HG03060 (cell line): ENCODE measurements around the gene KCNQ1.

Experiments used
- ATAC-seq: cut with Tn5 transposase; IDR thresholded peaks from one replicate; pipeline ENCODE4 v1.9.1; 2021; ENCODE audit warnings: low read depth, moderate number of reproducible peaks; ENCODE audit not compliant: unreplicated experiment

Gene KCNQ1

DNA sequence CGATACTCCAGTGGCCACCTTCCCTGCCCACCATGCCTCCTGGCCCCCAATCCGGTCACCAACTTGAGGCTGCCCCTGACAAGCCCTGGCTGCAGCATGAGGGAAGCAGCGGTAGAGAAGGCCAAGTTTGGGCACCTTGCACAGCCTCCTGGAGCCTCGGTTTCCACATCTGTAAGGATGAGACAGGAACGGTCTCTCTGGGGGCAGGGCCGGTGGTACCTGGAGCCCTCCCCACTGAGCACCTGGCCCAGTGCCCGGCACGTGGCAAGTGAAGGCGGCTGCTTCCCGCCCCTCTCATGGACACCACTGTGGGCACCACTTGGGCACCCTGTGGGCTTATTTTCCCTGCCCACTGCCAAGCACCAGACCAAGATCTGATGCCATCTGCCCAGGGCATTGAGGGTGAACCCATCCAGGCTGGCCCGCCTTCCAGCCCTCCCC, 363.0 kb downstream of the KCNQ1 start:
- no peak for ATAC-seq

DNA sequence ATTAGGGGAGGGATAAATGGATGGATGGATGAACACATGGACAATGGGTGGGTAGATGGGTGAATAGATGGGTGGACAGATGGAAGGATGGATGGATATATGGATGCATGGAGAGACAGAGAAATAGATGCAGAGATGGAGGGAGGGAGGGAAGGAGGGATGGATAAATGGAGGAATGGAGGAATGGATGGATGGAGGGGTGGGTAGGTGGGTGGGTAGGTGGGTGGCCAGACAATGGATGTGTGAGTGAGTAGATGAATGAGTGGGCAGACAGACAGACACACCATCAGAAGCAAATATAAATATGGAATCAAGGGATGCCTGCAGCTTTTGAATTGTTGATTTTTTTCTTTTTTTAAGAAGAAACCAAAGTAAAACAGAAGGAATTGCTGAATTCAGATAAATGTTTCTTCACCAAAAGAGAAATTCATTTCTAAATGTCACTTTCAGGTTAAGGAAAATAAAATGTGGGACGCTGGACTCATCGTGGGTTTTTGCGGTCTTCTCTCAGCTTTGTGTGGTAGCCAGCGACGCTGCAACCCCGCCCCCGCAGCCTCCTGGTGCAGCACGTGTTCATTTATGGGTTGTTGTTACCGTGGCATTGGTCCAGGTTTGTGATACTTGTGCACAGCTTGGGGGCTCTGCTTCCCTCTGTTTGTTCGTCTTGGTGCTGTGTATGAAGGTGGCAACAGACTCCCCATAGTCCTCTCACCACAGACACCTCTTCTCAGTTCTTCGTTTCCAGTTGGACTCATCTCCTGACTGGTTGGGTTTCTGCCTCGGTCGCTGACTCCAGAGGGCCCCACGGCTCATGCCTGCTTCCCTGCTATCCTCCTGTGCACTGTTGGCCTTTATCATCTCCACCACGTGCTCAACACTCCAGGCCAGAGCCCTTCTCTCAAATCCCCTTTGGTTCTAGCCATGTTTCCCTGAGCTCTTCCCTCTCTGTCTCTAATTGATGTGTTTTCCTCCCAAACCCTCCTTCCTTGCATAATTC, 364.3 kb downstream of the KCNQ1 start:
- no peak for ATAC-seq

DNA sequence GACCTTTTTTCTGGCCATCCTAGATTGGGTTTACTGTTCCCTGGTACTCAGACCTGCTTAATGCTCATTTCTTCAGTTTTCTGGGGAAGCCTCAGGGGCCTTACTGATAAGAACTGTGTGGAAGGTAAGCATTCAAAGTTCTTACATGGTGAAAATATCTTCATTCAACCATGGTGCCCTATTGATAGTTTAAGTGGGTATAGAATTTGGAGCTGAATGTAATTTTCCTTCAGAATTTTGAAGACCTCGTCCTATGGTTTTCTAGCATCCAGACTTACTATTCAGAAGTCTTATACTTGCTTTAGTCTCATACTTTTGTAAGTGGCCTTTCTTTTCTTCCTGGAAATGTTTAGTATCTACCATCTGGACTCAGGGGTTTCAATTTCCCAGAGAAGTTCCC, 365.0 kb downstream of the KCNQ1 start:
- ATAC-seq, result no peak

DNA sequence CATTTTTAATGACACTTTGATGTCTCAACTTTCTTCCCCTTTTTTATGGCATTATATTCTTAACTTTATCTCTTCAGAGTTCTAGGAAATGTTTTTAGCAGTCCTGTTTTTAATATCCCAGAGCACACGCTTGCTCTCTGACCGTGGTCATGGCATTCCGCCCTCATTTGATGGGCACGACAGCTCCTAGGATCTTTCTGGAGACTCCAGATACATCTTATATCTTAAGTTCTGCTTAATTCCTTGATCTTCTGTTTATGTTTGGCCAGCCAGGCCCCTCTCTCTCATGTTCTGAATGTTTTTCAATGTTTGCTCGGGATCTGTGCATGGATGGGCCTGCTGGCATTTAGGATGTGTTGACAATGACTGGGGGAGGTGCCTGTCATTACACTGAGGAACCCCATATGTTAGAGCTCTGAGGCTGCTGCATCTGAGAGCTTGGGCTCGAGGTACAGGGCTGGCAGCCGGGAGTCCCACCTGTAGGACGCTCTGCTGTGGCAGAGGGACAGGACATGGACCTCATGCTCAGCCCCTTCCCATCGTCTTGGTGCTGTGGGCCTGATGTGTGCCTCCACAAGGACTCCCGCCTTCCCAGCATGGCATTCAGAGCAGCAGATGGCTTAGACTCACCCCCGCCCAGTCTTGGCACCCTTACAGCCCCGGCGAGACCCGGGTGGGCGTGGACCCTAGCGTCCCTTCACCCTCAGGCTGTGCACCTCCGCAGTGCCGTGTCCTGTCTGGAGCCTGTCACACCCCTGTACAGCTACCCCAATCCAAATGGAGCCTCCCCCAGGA, 365.8 kb downstream of the KCNQ1 start:
- ATAC-seq, result no peak

DNA sequence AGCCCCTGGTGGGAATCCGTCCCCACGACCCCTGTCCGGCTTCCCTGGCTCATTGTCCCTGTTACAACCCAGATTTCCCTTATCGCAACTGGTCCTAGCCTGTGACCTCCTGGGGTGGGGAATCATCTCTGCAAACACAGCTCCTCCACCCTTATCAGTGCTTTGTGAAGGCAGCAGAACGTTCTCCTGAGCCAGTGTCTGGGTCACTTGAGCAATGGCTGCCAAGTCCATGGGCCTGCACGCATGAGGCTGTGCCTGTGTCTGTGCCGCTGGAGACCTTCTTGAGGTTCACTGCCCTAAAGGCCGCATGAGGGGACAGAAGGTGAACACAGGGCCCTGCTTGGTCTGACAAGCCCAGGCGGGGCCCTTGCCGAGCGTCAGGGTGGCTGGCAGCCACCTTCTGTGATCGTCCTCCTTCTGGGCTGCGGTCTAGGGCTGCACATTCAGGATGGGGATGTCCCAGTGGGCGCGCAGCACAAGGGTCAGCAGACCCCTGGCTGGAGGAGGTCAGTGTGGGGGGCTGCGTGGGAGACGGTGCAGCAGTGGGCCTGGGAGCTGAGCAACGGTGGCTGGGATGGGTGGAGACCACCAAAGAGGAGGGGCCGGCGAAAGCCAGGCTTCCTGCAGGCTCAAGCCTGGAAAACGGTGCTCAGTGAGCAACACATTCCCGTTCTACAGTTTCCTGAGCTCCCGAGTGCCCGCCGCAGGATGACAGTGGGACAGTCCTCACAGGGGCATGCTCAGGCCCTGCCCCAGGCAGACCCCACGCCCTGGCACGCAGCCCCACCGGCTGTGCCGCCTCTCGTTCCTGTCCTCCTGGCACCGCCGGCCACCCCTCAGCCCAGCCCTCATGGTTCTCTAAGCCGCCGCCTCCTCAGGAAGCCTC, 366.6 kb downstream of the KCNQ1 start:
- no peak for ATAC-seq

DNA sequence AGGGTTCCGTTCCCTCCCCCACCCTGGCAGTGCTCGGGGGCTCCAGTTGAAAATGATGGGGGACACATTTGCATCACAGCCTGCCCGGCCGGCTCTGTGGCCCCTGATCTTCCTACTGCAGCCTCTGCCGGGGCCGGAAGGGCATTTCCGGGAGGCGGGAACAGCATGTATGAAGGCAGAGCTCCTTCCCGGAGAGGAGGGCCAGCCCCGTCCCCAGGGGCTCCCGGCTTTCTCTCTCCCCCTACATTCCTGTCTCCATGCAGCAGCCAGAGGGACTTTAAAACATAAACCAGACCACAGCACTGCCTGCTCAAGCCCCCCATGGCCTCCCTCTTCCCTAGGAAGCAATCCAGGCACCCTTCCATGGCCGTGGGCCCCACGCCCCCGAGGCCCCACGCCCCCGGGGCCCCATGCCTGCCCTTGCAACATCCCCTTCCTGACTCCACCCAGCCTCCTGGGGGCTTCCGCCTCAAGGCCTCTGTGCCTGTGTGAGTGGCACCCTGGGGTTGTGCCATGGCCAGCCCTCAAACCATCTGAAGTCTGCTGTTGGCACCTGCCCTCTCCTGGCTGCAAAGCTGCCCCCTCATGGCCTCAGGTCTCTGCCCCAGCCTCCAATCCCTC, 367.7 kb downstream of the KCNQ1 start:
- no peak for ATAC-seq

DNA sequence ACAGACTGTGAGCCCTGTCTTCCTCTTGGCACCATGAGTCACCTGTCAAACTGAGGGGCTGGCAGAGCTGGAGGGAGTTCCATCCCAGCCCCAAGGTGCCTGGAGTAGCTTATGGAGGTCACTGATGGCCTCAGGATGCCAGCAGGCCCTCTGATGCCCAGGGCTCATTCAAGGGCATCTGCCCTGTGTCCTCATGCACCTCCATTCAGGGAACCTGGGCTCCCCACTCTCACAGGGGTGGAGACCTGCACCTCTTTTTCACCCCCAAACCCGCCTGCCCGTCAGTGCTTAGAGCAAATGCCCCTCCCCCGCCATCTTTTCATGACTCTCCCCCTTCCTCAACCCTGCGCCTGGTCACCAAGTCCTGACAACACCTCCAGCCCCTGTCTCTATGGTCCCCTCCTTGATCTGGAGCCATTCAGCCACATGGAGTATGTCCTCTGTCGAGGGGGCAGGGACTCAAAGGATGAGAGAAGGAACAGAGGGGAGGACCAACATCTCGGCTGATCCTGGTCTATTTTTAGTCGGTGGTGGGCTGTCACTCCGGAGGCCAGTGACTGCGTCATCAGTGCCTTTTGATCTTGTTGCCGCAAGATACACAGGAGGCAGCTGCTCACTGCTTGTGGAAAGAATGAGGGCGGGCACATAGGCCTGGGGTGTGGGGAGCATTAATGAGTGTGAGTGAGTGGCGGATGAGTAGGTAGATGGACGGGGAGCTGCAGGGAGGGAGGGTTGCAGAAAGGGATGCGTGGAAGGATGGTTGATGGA, 368.5 kb downstream of the KCNQ1 start:
- ATAC-seq, result no peak

DNA sequence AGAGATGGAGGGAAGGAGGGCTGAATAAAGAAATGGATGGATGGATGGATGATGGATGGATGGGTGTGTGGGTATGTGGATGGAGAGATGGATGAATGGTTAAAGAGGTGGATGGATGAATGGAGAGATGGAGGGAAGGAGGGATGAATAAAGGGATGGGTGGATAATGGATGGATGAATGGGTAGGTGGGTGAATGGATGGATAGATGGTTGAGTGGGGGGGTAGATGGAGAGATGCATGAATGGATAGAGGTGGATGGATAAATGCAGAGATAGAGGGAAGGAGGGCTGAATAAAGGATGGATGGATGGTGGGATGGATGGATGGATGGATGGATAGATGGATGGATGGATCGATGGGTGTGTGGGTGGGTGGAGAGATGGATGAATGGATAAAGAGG, 369.2 kb downstream of the KCNQ1 start:
- no peak for ATAC-seq

DNA sequence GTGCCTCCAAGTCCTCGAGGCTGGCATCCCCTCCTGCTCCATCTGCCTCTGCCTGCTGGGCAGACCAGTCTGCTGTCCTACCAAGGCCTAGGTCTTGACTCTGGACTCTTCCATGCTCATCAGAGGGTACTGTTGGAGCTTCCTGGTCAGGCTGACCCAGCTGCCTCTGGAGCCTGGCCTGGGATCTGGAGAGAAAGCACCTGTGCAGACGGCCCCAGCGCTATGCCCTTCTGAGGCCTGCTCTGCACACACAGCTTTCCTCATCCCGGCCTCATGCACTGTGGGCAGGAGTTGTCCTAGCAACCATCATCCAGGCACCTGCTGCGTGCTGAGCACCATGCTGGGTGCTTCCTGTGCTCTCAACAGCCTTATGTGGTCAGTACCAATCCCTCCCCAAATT, 369.9 kb downstream of the KCNQ1 start:
- no peak for ATAC-seq

DNA sequence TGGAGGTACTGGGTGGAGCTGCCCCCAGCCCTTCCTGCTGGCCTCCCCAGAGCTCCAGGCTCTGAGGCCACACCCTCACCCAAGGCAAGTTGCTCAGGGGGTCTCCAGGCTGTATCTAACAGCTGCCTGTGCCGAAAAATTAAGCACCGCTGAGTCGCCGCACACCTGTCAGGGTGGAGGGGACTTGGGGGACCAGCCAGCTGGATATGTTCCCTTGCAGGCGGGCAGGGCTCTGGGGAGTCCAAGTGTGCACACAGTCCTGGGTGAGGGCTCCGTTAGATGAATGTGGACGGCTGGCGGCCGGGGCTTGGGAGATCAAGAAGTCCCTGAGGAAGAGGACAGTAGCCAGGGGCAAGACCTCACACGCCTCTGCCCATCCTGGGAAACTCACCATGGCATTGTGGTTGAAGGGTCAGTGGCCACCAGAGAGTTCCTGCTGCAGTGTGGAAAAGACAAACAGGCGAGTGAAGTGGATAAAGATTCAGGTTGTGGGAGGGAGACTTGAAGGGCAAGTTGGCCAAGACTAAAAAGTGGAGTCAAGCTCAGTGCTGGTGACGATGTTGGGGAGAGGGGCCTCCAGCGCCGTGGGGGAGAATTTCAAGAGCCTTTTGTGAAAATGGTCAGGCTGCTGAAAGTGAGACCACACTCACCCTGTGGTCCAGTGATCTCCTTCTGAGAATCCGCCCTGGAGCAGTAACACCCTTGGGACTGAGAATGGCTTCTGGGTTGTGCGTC, 371.1 kb downstream of the KCNQ1 start:
- ATAC-seq, result no peak

DNA sequence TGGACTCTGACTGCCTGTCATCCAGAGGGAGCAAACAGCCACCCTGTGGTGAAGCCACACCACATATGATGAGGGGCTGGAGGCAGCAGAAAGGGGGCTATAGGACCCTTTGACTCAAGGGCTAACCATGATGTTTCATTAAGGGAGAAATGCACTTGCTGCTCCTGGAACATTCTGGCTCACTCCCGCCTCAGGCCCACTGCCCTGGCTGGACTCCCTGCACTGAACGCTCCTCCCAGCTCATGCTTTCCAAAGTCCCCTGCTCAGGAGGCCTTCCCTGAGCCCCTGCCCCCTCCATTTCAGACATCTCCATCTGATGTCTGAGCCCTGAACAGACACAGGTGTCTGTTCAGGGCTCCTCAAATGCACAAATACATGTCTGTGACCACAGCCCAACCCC, 371.7 kb downstream of the KCNQ1 start:
- no peak for ATAC-seq

DNA sequence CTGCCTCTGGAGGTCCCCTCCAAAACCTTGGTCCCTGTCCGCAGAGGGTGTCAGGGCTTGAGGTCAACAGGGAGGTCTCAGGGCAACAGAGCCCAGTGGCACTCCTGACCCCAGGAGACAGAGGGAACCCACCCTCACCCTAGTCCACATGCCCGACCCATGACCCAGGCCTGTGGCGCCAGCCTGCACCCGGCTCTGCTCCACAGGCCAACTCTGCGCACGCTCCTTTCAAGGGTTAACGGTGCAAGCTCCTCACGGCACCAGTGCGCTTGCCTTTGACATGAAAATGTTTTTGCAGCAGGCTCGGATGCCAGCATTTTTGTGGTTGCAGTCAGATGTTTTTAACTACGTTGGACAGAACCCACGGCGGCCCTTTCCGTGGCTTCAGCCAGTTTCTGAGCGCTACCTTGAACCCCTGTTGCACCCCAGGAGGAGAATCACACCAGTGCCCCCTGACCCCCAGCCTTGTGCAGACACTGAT, 372.2 kb downstream of the KCNQ1 start:
- no peak for ATAC-seq

DNA sequence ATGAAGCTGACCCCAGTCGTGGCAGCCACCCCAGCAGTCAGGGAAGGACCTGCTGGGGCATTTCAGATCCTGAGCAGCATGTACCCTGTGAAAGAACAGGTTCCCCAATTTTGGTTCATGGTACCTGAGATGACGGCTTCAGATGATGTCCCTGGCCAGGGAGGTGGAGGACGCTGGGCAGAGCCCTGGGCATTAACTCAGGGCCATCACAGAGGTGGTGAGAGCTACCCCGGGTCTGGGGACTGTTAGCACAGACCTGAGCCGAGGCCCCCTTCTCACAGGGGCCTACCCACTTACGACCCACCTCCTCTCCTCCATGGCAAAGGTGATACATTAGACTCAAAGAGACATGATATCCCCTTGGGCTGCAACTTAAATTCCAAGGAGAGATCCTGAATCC, 372.6 kb downstream of the KCNQ1 start:
- ATAC-seq, result no peak

DNA sequence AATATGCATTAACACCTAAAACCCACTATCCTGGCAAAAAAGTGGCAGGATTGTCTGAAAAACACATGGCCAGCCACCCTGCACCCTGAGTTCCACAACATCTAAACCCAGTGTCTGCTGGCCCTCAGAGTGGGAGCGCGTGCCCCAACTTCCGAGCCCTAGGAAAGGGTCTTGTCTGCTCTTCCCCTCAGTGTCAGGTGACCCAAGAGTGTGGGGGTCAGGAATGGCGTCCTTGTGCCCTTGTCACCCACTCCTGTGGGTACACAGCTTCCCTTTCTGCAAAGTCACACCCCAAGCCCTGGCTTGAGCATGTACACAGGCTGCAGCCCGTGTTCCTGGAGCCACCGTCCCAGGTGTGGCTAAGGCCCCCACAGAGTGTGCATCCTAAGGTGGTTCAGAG, 373.2 kb downstream of the KCNQ1 start:
- no peak for ATAC-seq

DNA sequence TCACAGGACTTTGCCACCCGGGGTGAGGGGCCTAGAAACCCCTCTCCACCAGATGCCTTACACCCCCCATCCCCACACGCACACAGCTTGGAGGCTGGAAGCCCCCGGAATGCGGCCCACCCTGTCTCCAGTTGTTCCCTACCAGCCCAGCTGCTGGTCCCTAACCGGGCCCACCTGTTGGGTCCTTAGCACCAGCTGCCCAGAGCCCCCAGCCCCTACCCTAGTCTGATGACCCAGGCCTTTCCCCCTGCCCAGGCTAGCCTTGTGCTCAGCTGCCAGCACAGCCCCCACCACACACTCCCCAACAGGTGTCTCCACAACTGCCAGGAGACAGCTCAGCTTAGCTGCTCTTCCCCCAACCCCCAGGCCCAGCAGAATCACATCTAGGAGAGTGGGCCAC, 373.7 kb downstream of the KCNQ1 start:
- no peak for ATAC-seq

DNA sequence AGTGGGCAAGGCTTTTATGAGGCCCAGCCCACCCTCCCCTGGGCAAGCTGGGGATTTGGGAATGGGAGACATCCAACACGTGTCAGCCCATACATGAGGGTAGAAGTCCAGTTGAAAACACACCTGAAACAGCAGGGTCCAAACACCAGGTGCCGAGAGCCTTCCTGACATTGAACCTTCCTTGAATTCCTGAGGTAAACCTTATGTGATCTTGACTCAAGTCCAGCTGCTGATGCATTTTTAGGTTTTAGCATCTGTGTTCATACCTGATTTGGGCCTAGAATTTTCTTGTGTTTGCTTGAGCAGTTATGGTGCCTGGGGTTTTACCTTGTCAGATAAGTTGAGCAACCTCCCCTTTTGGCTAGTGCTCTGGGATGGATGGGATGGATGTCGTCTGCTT, 374.5 kb downstream of the KCNQ1 start:
- ATAC-seq, result no peak

DNA sequence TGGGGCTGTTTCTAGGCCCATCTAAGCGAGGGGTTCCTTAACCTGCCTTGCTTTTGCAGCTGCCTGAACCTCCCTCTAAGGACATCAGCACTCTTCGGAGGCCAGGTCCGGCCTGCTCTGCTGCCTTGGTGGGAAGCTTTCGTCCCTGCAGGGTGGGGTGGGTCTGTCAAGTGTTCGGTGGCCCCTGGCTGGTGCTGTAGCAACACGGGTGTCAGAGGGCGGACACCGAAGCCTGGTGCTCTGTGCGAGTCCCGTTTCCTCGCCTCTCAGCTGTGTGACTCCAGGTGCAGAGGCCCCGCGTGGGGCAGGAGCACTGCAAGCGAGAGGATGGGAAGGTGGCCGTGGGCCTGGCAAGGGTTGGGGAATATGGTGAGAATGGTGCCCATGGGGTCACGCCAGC, 376.2 kb downstream of the KCNQ1 start:
- ATAC-seq, result no peak

DNA sequence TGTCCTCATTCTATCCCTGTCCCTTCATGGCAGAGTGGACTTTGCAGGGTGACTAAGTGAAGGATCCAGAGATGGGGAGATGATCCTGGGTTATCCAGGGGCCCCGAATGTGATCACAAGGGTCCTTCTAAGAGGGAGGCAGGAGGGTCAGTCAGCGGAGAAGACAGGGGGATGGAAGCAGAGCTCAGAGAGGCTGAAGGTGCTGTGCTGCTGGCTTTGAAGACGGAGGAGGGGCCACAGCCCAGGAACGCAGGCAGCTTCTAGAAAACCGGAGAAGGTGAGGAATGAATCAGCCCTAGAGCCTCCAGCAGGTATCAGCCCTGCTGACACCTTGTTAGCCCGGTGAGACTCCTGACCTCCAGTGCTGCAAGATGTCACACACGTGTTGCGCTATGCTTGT, 377.1 kb downstream of the KCNQ1 start:
- ATAC-seq, result no peak

DNA sequence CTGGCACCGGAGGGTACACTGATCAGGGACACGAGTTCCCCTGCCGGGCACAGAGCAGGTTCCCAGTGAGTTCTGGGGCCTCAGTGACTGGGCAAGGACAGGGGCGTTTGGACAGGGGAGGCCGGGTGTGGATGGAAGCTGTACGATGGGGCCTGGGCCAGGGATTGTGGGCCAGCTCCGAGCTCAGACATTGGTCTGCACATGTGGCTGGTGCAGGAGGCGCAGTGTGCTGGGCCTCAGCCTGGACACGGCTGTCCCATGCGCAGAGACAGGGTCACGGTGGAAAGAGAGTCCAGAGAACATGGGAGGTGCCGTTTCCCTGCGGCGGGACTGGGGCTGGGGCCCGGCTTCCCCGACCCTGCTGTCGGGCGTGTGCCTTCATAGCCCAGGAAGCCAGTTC, 380.0 kb downstream of the KCNQ1 start:
- ATAC-seq, result no peak
